Measurements from ENCODE around the gene NXT2. TPM values are rescaled to one million over a fixed set of nuclear protein-coding genes. Genes with fewer than 3 reads are reported as not detected.
"Not testable (repeated sequence)": the region's sequence is repeated elsewhere in the genome, so short reads cannot be mapped to it uniquely, and the experiment has no call there.

Gene NXT2
- polyA plus RNA-seq, 1 of the 3 experiments (the other 2 are of a cell fraction): 16.8 TPM

DNA sequence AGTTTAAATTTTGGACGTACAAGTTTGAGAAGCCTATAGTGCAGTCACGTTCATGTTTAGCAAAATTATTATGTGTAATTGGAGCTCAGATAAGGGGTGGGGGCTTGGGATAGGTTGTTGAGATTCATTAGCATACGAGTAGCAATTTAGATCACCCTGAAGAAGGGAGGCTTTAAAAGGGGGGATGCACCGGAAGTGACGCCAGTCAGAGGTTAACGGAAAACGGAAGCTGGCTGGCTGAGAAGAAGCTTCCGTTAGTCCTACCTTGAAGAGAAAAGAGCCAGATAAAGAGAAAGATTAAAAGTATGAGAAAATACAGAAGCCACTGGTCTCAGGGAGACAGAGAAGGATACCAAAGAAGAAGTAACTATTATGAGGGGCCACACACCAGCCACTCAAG is 1.1 kb upstream of the NXT2 start:
- POLR2A ChIA-PET: no interaction called here
- 16% methylated on average over 8 of the region's 8 CpGs for WGBS (ENCODE audit: low lambda C conversion rate)

DNA sequence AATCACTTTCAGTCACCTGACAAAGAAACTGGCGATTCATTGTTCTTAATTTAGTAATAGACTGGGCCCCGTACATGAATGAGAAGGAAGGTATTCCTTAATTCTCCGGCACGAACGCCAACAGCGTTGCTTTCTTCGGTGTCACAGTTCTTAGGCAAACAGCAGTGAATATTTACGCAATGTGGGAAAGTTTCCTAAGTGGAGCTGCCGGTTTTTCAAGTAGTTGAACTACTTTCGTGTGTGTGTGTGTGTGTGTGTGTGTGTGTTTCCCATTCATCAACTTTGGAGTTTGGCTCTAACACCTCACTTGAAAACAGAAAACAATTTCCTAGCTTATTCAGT is 651 bp downstream of the NXT2 start:
- ChIA-PET POLR2A (no interaction called here), CTCF (no interaction called here)
- peak overlapping the region; percentile 66; the same call in 1 of the 2 replicates for H3K9ac ChIP-seq
- H3F3A ChIP-seq (replicated peaks; ENCODE audit: insufficient read depth): peaks cover 18% of the 10 kb centered on the region
- peaks cover 8 to 11% of the 10 kb centered on the region in 2 experiments for H3K36me3 ChIP-seq (replicated peaks in 1 of 2; ENCODE audit: control insufficient read depth in 1 of 2, insufficient read depth in 2 of 2, low read length in 1 of 2)
- WGBS (ENCODE audit: low lambda C conversion rate): 4% methylated on average over 10 of the region's 10 CpGs
- no peaks in the 10 kb centered on the region for H4K20me1 ChIP-seq (ENCODE audit: insufficient read depth)
- H3K27me3 ChIP-seq (ENCODE audit: insufficient read depth): no peaks in the 10 kb centered on the region
- peak overlapping the region in 1 of 2 experiments; percentile 76; a peak in 2 of 4 replicates for H3K27ac ChIP-seq (ENCODE audit: low read depth in 2 of 2, low read length in 1 of 2)
- no peaks in the 10 kb centered on the region for H3K9me2 ChIP-seq
- DNase-seq: no peak
- no peak for TF ChIP-seq RXRA (IDR thresholded peaks at IDR 0.05; ENCODE audit: borderline replicate concordance, low read depth)
- no peak for TF ChIP-seq EZH2phosphoT487 (IDR thresholded peaks at IDR 0.05; ENCODE audit: borderline replicate concordance, low read depth)
- no peak for TF ChIP-seq SIN3A (IDR thresholded peaks at IDR 0.05; ENCODE audit: borderline replicate concordance, low read depth, low read length)
- no peak for TF ChIP-seq FOXM1 (IDR thresholded peaks at IDR 0.05; ENCODE audit: low read depth)
- no peak for TF ChIP-seq CHD2 (IDR thresholded peaks at IDR 0.05; ENCODE audit: low read length, partially characterized antibody)
- TF ChIP-seq TAF1 (IDR thresholded peaks at IDR 0.05; ENCODE audit: borderline replicate concordance, low read depth, low read length): no peak
- TF ChIP-seq, protein P1, sequence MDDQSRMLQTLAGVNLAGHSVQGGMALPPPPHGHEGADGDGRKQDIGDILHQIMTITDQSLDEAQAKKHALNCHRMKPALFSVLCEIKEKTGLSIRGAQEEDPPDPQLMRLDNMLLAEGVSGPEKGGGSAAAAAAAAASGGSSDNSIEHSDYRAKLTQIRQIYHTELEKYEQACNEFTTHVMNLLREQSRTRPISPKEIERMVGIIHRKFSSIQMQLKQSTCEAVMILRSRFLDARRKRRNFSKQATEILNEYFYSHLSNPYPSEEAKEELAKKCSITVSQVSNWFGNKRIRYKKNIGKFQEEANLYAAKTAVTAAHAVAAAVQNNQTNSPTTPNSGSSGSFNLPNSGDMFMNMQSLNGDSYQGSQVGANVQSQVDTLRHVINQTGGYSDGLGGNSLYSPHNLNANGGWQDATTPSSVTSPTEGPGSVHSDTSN (IDR thresholded peaks at IDR 0.05): no peak
- TF ChIP-seq NRF1 (IDR thresholded peaks at IDR 0.05; ENCODE audit: low read depth, low read length): no peak
- TF ChIP-seq GABPA (IDR thresholded peaks at IDR 0.05; ENCODE audit: low read depth): no peak
- no peak for TF ChIP-seq EP300 (IDR thresholded peaks at IDR 0.05; ENCODE audit: borderline replicate concordance in 1 of 2, low read depth in 1 of 2, low read length in 1 of 2)
- TF ChIP-seq MEF2A (IDR thresholded peaks at IDR 0.05; ENCODE audit: borderline replicate concordance, low read depth): no peak
- TF ChIP-seq, protein P2, sequence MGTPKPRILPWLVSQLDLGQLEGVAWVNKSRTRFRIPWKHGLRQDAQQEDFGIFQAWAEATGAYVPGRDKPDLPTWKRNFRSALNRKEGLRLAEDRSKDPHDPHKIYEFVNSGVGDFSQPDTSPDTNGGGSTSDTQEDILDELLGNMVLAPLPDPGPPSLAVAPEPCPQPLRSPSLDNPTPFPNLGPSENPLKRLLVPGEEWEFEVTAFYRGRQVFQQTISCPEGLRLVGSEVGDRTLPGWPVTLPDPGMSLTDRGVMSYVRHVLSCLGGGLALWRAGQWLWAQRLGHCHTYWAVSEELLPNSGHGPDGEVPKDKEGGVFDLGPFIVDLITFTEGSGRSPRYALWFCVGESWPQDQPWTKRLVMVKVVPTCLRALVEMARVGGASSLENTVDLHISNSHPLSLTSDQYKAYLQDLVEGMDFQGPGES (IDR thresholded peaks at IDR 0.05; ENCODE audit: low read depth, low read length): no peak
- no peaks in the 10 kb centered on the region for H3K9me3 ChIP-seq
- H3K4me1 ChIP-seq (ENCODE audit: control insufficient read depth in 1 of 2, insufficient read depth in 2 of 2, low read depth in 1 of 2, low read length in 1 of 2): no peaks in the 10 kb centered on the region; a peak in 1 of 4 replicates
- peaks cover 30% of the 10 kb centered on the region for H3K79me2 ChIP-seq (ENCODE audit: insufficient read depth)
- H3K4me2 ChIP-seq: peak overlapping the region; percentile 79
- H3K4me3 ChIP-seq (ENCODE audit: low read depth in 2 of 2, low read length in 1 of 2): peak overlapping the region; percentile 78 to 79
- peak overlapping the region; percentile 100 for H2AFZ ChIP-seq (ENCODE audit: low read depth)

More for the DNA sequence above, 1.1 kb upstream of the NXT2 start:
- H3K36me3 ChIP-seq (replicated peaks in 1 of 2; ENCODE audit: control insufficient read depth in 1 of 2, insufficient read depth in 2 of 2, low read length in 1 of 2): no peaks in the 10 kb centered on the region
- no peaks in the 10 kb centered on the region for H4K20me1 ChIP-seq (ENCODE audit: insufficient read depth)
- peak overlapping the region in 1 of 2 experiments; percentile 76; a peak in 3 of 4 replicates for H3K27ac ChIP-seq (ENCODE audit: low read depth in 2 of 2, low read length in 1 of 2)
- peaks cover 28% of the 10 kb centered on the region for H3K79me2 ChIP-seq (ENCODE audit: insufficient read depth)
- CTCF ChIA-PET: no interaction called here
- H3K9me2 ChIP-seq: no peaks in the 10 kb centered on the region
- no peaks in the 10 kb centered on the region; a peak in 1 of 4 replicates for H3K4me1 ChIP-seq (ENCODE audit: control insufficient read depth in 1 of 2, insufficient read depth in 2 of 2, low read depth in 1 of 2, low read length in 1 of 2)
- peak overlapping the region; percentile 100 for H2AFZ ChIP-seq (ENCODE audit: low read depth)
- peak overlapping the region; percentile 46; the same call in 1 of the 2 replicates for H3K9ac ChIP-seq
- H3K4me3 ChIP-seq (ENCODE audit: low read depth in 2 of 2, low read length in 1 of 2): peak overlapping the region; percentile 78 to 79
- peaks cover 18% of the 10 kb centered on the region for H3F3A ChIP-seq (replicated peaks; ENCODE audit: insufficient read depth)
- peak overlapping the region; percentile 79 for H3K4me2 ChIP-seq
- TF ChIP-seq EZH2phosphoT487 (IDR thresholded peaks at IDR 0.05; ENCODE audit: borderline replicate concordance, low read depth): no peak
- no peak for TF ChIP-seq RAD21 (IDR thresholded peaks at IDR 0.05; ENCODE audit: low read length)
- peak; percentile 89 for TF ChIP-seq GABPA (IDR thresholded peaks at IDR 0.05; ENCODE audit: low read depth)
- TF ChIP-seq ELF1 (IDR thresholded peaks at IDR 0.05): peak; percentile 67
- TF ChIP-seq, protein P2 (IDR thresholded peaks at IDR 0.05; ENCODE audit: low read depth, low read length): no peak
- H3K27me3 ChIP-seq (ENCODE audit: insufficient read depth): no peaks in the 10 kb centered on the region
- DNase-seq: peak; percentile 54
- H3K9me3 ChIP-seq: no peaks in the 10 kb centered on the region

DNA sequence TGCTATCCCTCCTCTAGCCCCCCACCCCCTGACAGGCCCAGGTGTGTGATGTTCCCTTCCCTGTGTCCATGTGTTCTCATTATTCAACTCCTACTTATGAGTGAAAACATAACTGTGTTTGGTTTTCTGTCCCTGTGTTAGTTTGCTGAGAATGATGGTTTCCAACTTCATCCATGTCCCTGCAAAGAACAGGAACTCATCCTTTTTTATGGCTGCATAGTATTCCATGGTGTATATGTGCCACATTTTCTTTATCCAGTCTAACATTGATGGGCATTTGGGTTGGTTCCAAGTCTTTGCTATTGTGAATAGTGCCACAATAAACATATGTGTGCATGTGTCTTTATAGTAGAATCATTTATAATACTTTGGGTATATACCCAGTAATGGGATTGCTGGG is 2.4 kb downstream of the NXT2 start:
- H4K20me1 ChIP-seq (ENCODE audit: insufficient read depth); H3K4me3 ChIP-seq (ENCODE audit: low read depth in 2 of 2, low read length in 1 of 2); H3K4me2 ChIP-seq; POLR2A ChIA-PET; H3K9me3 ChIP-seq; DNase-seq; H3K27me3 ChIP-seq (ENCODE audit: insufficient read depth); H3K4me1 ChIP-seq (ENCODE audit: control insufficient read depth in 1 of 2, insufficient read depth in 2 of 2, low read depth in 1 of 2, low read length in 1 of 2); H2AFZ ChIP-seq (ENCODE audit: low read depth); H3K9ac ChIP-seq; H3K9me2 ChIP-seq; CTCF ChIA-PET; H3K27ac ChIP-seq (ENCODE audit: low read depth in 2 of 2, low read length in 1 of 2): not testable (repeated sequence)
- H3K36me3 ChIP-seq (replicated peaks in 1 of 2; ENCODE audit: control insufficient read depth in 1 of 2, insufficient read depth in 2 of 2, low read length in 1 of 2): peaks cover 25 to 27% of the 10 kb centered on the region in 2 experiments
- peaks cover 14% of the 10 kb centered on the region for H3F3A ChIP-seq (replicated peaks; ENCODE audit: insufficient read depth)
- H3K79me2 ChIP-seq (ENCODE audit: insufficient read depth): peaks cover 30% of the 10 kb centered on the region

All from SK-N-SH (cell line).